ENCODE data around the gene RBM44. TPM values are rescaled to one million over a fixed set of nuclear protein-coding genes. Genes with fewer than 3 reads are reported as not detected.

Gene RBM44
- total and polyA plus RNA-seq, 5 experiments from 2014 or later, result 0.80 to 1.0 (median 0.91) TPM; not detected in 2

DNA sequence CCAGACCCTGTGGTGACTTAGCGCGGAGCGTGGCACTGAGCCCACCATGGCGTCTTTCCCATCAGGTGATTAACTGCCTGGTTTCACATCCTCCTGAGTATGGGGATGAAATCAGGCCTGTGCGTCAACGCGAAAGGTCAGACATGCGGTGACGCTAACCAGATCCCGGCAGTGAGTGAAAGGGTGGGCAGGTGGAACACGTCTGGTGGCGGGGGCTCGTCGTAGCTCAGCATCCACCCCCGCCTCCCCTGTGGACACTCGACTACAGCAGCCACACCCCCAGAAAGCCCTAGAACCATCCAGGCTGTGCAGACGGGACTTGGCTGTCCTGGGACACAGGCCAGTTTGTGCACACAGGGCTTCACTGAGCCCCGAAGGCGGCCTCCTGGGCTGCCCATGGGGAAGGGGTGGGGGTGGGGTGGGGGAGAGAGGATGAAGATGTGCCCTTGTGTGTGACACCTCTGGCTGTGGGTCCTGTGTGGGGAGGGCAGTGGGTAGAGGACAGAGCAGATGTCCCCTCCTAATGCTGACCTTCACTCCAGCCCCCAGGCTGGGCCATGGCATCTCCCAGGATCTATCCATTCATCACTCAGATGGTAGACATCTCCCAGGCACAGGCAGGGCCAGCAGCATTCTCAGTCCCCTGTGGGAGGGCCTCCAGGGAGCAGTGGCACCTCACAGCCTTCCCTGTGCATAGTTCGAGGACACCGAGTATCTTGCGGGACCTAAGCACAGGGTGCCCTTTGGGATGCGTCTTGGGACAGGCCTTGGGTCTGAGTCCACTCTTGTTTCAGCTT is 88.3 kb downstream of the RBM44 start:
- Mint-ChIP-seq H3K36me3 (no peaks in the 10 kb centered on the region), H3K27ac (no peak overlapping the region), H3K4me3 (no peak overlapping the region), H3K27me3 (no peaks in the 10 kb centered on the region), H3K9me3 (no peaks in the 10 kb centered on the region), H3K4me1 (peaks cover 0 to 3% (median 0%) of the 10 kb centered on the region in 4 donors)
- no peak for ATAC-seq
- no peak for DNase-seq
- POLR2A ChIA-PET, result no interaction called here

DNA sequence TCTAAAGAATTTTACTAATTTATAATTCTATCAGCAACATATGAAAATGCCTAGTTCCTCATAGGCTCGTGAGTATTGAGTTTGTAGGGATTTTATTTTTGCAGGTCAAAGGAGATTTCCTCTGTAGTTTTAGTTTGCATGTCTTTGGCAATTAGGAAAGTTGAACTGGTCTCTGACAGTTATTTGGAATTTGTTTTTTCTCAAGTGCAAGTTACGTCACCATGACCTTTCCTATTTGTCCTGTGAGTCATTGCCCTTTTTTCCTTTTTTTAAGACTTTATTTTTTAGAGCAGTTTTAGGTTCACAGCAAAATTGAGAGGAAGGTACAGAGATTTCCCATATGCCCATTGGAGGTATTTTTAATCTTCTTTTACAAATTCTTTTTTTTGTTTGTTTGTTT is 89.8 kb downstream of the RBM44 start:
- Mint-ChIP-seq H3K27ac (no peak overlapping the region), H3K9me3 (no peaks in the 10 kb centered on the region), H3K4me3 (no peak overlapping the region), H3K36me3 (no peaks in the 10 kb centered on the region), H3K27me3 (no peaks in the 10 kb centered on the region), H3K4me1 (peaks cover 8 to 12% (median 10%) of the 10 kb centered on the region in 4 donors)
- POLR2A ChIA-PET, result no interaction called here
- DNase-seq (no peak), ATAC-seq (no peak)

DNA sequence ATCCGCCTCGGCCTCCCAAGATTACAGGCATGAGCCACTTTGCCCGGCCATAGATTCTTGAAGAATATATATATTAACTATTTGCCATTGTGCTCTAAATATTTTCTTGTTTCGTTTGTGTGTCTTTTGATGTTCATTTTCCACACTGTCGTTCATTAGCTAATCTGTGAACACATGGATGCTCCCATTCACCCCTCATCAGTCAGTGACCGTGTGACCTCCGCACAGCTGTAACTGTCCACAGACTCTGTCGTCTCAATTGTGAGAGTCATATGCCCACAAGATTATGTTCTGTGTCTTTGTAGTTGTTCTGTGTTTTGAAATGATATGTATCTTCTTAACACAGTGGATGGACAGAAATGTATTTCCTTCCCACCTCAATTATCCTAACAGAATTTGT is 90.4 kb downstream of the RBM44 start:
- H3K27ac Mint-ChIP-seq, result peak overlapping the region in 1 of 10 donors; percentile 13
- no peak overlapping the region for H3K4me3 Mint-ChIP-seq
- H3K9me3 Mint-ChIP-seq, result no peaks in the 10 kb centered on the region
- H3K4me1 Mint-ChIP-seq, result peaks cover 11 to 15% (median 12%) of the 10 kb centered on the region in 4 donors
- POLR2A ChIA-PET, result no interaction called here
- no peak for ATAC-seq
- H3K36me3 Mint-ChIP-seq, result no peaks in the 10 kb centered on the region
- no peak for DNase-seq
- H3K27me3 Mint-ChIP-seq, result no peaks in the 10 kb centered on the region

DNA sequence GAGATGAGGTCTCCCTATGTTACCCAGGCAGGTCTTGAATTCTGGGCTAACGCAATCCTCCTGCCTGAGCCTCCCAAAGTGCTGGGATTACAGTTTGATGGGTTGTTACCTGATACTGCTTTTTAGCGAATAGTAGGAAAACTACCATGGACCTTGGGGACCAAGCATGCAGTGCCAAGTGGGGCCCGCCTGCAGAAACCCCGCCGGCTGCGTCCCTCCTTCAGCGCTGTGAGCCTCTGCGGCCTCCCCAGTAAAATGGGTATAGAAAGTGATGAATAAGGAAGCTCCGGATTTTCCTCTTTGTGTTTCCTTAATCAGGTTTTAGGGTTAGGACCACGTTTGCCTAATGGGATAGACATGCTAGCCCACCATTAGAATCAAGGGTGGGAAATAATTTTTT is 91.2 kb downstream of the RBM44 start:
- H3K4me3 Mint-ChIP-seq, result no peak overlapping the region
- POLR2A ChIA-PET, result no interaction called here
- H3K27me3 Mint-ChIP-seq, result no peaks in the 10 kb centered on the region
- H3K4me1 Mint-ChIP-seq, result peaks cover 11 to 15% (median 12%) of the 10 kb centered on the region in 4 donors
- no peak overlapping the region for H3K27ac Mint-ChIP-seq
- ATAC-seq, result no peak
- H3K36me3 Mint-ChIP-seq, result no peaks in the 10 kb centered on the region
- no peaks in the 10 kb centered on the region for H3K9me3 Mint-ChIP-seq
- no peak for DNase-seq

Other genes starting within 250 kb of the RBM44 start
- gene PRLH, start 232.2 kb upstream of the RBM44 start, total RNA-seq, result not detected
- not detected for gene PRLH, start 232.2 kb upstream of the RBM44 start, polyA plus RNA-seq
- not detected for gene RAB17, start 208.0 kb upstream of the RBM44 start, total RNA-seq
- gene RAB17, start 208.0 kb upstream of the RBM44 start, polyA plus RNA-seq, result not detected
- gene LRRFIP1, start 171.2 kb upstream of the RBM44 start, total RNA-seq, result 100 to 1,000 TPM; 102 to 103 TPM
- gene LRRFIP1, start 171.2 kb upstream of the RBM44 start, polyA plus RNA-seq, result 10 to 100 TPM; 72.9 to 91.8 (median 81.6) TPM
- not detected for gene RAMP1, start 60.8 kb downstream of the RBM44 start, total RNA-seq
- gene RAMP1, start 60.8 kb downstream of the RBM44 start, polyA plus RNA-seq, result 1 to 10 TPM in 1 of 3 donors, not detected in 2; 1.1 TPM
- gene UBE2F, start 168.2 kb downstream of the RBM44 start, total RNA-seq, result 10 to 100 TPM; 33.9 to 35.2 TPM
- 10 to 100 TPM; 41.5 to 67.3 (median 67.0) TPM for gene UBE2F, start 168.2 kb downstream of the RBM44 start, polyA plus RNA-seq

All from naive thymus-derived CD8-positive, alpha-beta T cell (primary cell).